Fibroblast of upper back skin (primary cell): ENCODE measurements around the gene XKR8.
"Not testable (repeated sequence)": the region's sequence is repeated elsewhere in the genome, so short reads cannot be mapped to it uniquely, and the experiment has no call there.

Experiments
- DNase-seq: peaks from one replicate; pipeline ENCODE4 v3.0.0-alpha.2; 2013

The XKR8 gene

GRCh38 chr1:27993241-27993640 is 33.5 kb downstream of the XKR8 start:
- no peak for DNase-seq

- no peak for DNase-seq
Measured at GRCh38 chr1:27994060-27994459, 34.3 kb downstream of the XKR8 start.

GRCh38 chr1:27994526-27994925 is 34.8 kb downstream of the XKR8 start:
- not testable (repeated sequence) for DNase-seq

GRCh38 chr1:27999055-27999454 is 39.3 kb downstream of the XKR8 start:
- DNase-seq: no peak

- DNase-seq: no peak
Measured at GRCh38 chr1:28002600-28002999, 42.8 kb downstream of the XKR8 start.

- not testable (repeated sequence) for DNase-seq
Measured at GRCh38 chr1:28003117-28003516, 43.3 kb downstream of the XKR8 start.

GRCh38 chr1:28010969-28011368 is 51.2 kb downstream of the XKR8 start:
- no peak for DNase-seq
